Astrocyte (in vitro differentiated cells and primary cell): ENCODE data around the gene LILRA1. TPM values are rescaled to one million over a fixed set of nuclear protein-coding genes. Genes with fewer than 3 reads are reported as not detected.
"Not testable (repeated sequence)": the region's sequence is repeated elsewhere in the genome, so short reads cannot be mapped to it uniquely, and the experiment has no call there.

ENCODE experiments used
- DNase-seq: peaks from one replicate; pipeline ENCODE4 v3.0.0-alpha.2; 2010; ENCODE audit warnings: low read depth
- FAIRE-seq: peaks from 2 replicates; lab custom pipeline; 2011; peaks lifted over from hg19 to GRCh38; lab: Jason Lieb, UNC
- H2AFZ ChIP-seq: 2 replicates; pipeline ENCODE4 v1.6.0; 2012; ENCODE audit warnings: low read depth, low read length, inconsistent platforms
- H3K27ac ChIP-seq: 2 replicates; pipeline ENCODE4 v1.5.1; 2011; ENCODE audit warnings: low read depth, low read length, inconsistent platforms
- H3K27me3 ChIP-seq: 2 replicates; pipeline ENCODE4 v1.6.0; 2011; ENCODE audit warnings: low read length, inconsistent platforms; ENCODE audit not compliant: insufficient read depth
- H3K36me3 ChIP-seq: 2 replicates; pipeline ENCODE4 v1.5.1; 2011; ENCODE audit warnings: low read length, inconsistent platforms; ENCODE audit not compliant: insufficient read depth
- H3K4me1 ChIP-seq: 2 replicates; pipeline ENCODE4 v1.5.1; 2011; ENCODE audit warnings: low read length, inconsistent platforms; ENCODE audit not compliant: insufficient read depth
- H3K4me2 ChIP-seq: 2 replicates; pipeline ENCODE4 v1.6.0; 2012; ENCODE audit warnings: low read length, inconsistent platforms
- H3K4me3 ChIP-seq: 2 replicates; pipeline ENCODE4 v1.5.1; 2011; ENCODE audit warnings: low read depth, mild to moderate bottlenecking, low read length, inconsistent platforms; ENCODE audit not compliant: insufficient read depth
- H3K79me2 ChIP-seq: 2 replicates; pipeline ENCODE4 v1.6.0; 2012; ENCODE audit warnings: mild to moderate bottlenecking, low read length, inconsistent platforms; ENCODE audit not compliant: insufficient read depth
- H3K9ac ChIP-seq: 2 replicates; pipeline ENCODE4 v1.6.0; 2012; ENCODE audit warnings: mild to moderate bottlenecking, low read length, inconsistent platforms
- H3K9me3 ChIP-seq: 2 replicates; pipeline ENCODE4 v1.5.1; 2012; ENCODE audit warnings: low read depth, mild to moderate bottlenecking, low read length, inconsistent platforms; ENCODE audit not compliant: insufficient read depth
- H4K20me1 ChIP-seq: 2 replicates; pipeline ENCODE4 v1.6.0; 2012; ENCODE audit warnings: low read length, inconsistent platforms; ENCODE audit not compliant: insufficient read depth
- H3K27ac Mint-ChIP-seq: one replicate; pipeline ENCODE4 v1.8.0; 2021; ENCODE audit warnings: mild to moderate bottlenecking, mixed read lengths; ENCODE audit not compliant: unreplicated experiment
- H3K27me3 Mint-ChIP-seq: one replicate; pipeline ENCODE4 v1.8.0; 2021; ENCODE audit warnings: low read depth, mixed read lengths; ENCODE audit not compliant: unreplicated experiment
- H3K36me3 Mint-ChIP-seq: one replicate; pipeline ENCODE4 v1.8.0; 2021; ENCODE audit warnings: low read depth, mixed read lengths; ENCODE audit not compliant: unreplicated experiment
- H3K4me1 Mint-ChIP-seq: one replicate; pipeline ENCODE4 v1.8.0; 2021; ENCODE audit warnings: low read depth, mixed read lengths; ENCODE audit not compliant: unreplicated experiment
- H3K4me3 Mint-ChIP-seq: one replicate; pipeline ENCODE4 v1.8.0; 2021; ENCODE audit warnings: mild to moderate bottlenecking, moderate library complexity, mixed read lengths; ENCODE audit not compliant: unreplicated experiment
- H3K9me3 Mint-ChIP-seq: one replicate; pipeline ENCODE4 v1.8.0; 2021; ENCODE audit warnings: mild to moderate bottlenecking, mixed read lengths; ENCODE audit not compliant: unreplicated experiment
- CTCF ChIP-seq: IDR thresholded peaks from 2 replicates; pipeline ENCODE4 v1.5.1; 2011; ENCODE audit warnings: low read depth, mild to moderate bottlenecking, inconsistent platforms, low read length, moderate library complexity; ENCODE audit not compliant: insufficient read depth
- EZH2 ChIP-seq: IDR thresholded peaks from 2 replicates; pipeline ENCODE4 v1.6.1; 2012; ENCODE audit warnings: mild to moderate bottlenecking, low read length, inconsistent platforms; ENCODE audit not compliant: insufficient read depth
- total RNA-seq: library from RNA; stranded (reverse); gene quantifications from 2 replicates; pipeline ENCODE4 v1.2.1, GENCODE V29; 2021

LILRA1 gene
- total RNA-seq, 1 donor from 2014 or later: not detected

GRCh38 chr19:54570316-54570715 is 23.1 kb upstream of the LILRA1 start:
- H4K20me1 ChIP-seq: no peaks in the 10 kb centered on the region
- FAIRE-seq (no peak), DNase-seq (no peak)
- no peaks in the 10 kb centered on the region for H3K36me3 Mint-ChIP-seq
- TF ChIP-seq EZH2 (no peak), CTCF (no peak)
- H2AFZ ChIP-seq: no peak overlapping the region
- no peak overlapping the region for H3K9ac ChIP-seq
- H3K4me3 ChIP-seq: no peak overlapping the region
- H3K4me2 ChIP-seq: no peak overlapping the region
- no peaks in the 10 kb centered on the region for H3K36me3 ChIP-seq
- no peaks in the 10 kb centered on the region for H3K27me3 ChIP-seq
- no peaks in the 10 kb centered on the region for H3K4me1 ChIP-seq
- no peak overlapping the region for H3K27ac ChIP-seq
- H3K4me3 Mint-ChIP-seq: no peak overlapping the region
- no peaks in the 10 kb centered on the region for H3K79me2 ChIP-seq
- peaks cover 6% of the 10 kb centered on the region for H3K9me3 ChIP-seq
- H3K27ac Mint-ChIP-seq: no peak overlapping the region
- no peaks in the 10 kb centered on the region for H3K4me1 Mint-ChIP-seq
- peaks cover 14% of the 10 kb centered on the region for H3K9me3 Mint-ChIP-seq
- H3K27me3 Mint-ChIP-seq: no peaks in the 10 kb centered on the region

- not testable (repeated sequence) for FAIRE-seq, H3K4me1 ChIP-seq, H3K4me3 Mint-ChIP-seq, H3K27me3 ChIP-seq, H2AFZ ChIP-seq, H3K4me3 ChIP-seq, H3K4me1 Mint-ChIP-seq, H3K79me2 ChIP-seq, DNase-seq, H3K9ac ChIP-seq, H3K36me3 Mint-ChIP-seq, H3K27me3 Mint-ChIP-seq, H3K27ac ChIP-seq, H3K36me3 ChIP-seq, H3K4me2 ChIP-seq, H3K27ac Mint-ChIP-seq, H4K20me1 ChIP-seq
- peaks cover 15% of the 10 kb centered on the region for H3K9me3 ChIP-seq
- H3K9me3 Mint-ChIP-seq: peaks cover 15% of the 10 kb centered on the region
These were observed 21.5 kb upstream of the LILRA1 start for GRCh38 chr19:54571715-54572615.

- TF ChIP-seq EZH2 (no peak), CTCF (no peak)
- Histone ChIP-seq H3K27me3 (no peaks in the 10 kb centered on the region), H3K9ac (no peak overlapping the region), H2AFZ (no peak overlapping the region), H3K9me3 (peaks cover 15% of the 10 kb centered on the region), H3K36me3 (no peaks in the 10 kb centered on the region), H3K4me1 (no peaks in the 10 kb centered on the region), H3K4me2 (no peak overlapping the region), H3K27ac (no peak overlapping the region), H3K4me3 (no peak overlapping the region), H3K79me2 (no peaks in the 10 kb centered on the region), H4K20me1 (no peaks in the 10 kb centered on the region)
- H3K4me3 Mint-ChIP-seq: no peak overlapping the region
- H3K4me1 Mint-ChIP-seq: no peaks in the 10 kb centered on the region
- H3K36me3 Mint-ChIP-seq: no peaks in the 10 kb centered on the region
- DNase-seq: no peak
- H3K9me3 Mint-ChIP-seq: peaks cover 13% of the 10 kb centered on the region
- FAIRE-seq: no peak
- no peak overlapping the region for H3K27ac Mint-ChIP-seq
- no peaks in the 10 kb centered on the region for H3K27me3 Mint-ChIP-seq
These were observed 20.6 kb upstream of the LILRA1 start for GRCh38 chr19:54572696-54573311.
